ENCODE results near the gene PACS2.

Gene PACS2

GRCh38 chr14:105314287-105315200 is at the start of gene PACS2:
TSS of gene PACS2 (plus strand) at chr14:105314748. CDS start at chr14:105314919, 171 bp downstream.
- DNase-seq (ENCODE audit: insufficient read length, low spot score) = peak; percentile 97
- FAIRE-seq = no peak
- no peak for TF ChIP-seq CTCF (IDR thresholded peaks at IDR 0.05; ENCODE audit: insufficient read depth, missing control alignments)

- FAIRE-seq (no peak), DNase-seq (ENCODE audit: insufficient read length, low spot score) (no peak)
- no peak for TF ChIP-seq CTCF (IDR thresholded peaks at IDR 0.05; ENCODE audit: insufficient read depth, missing control alignments)
Observed at GRCh38 chr14:105267820-105268548, 46.6 kb upstream of the PACS2 start.

- no peak for DNase-seq (ENCODE audit: insufficient read length, low spot score)
- no peak for TF ChIP-seq CTCF (IDR thresholded peaks at IDR 0.05; ENCODE audit: insufficient read depth, missing control alignments)
- FAIRE-seq = no peak
Observed at GRCh38 chr14:105268736-105269354, 45.7 kb upstream of the PACS2 start.

GRCh38 chr14:105269405-105269804 is 45.1 kb upstream of the PACS2 start:
- DNase-seq (ENCODE audit: insufficient read length, low spot score) (no peak), FAIRE-seq (no peak)

GRCh38 chr14:105271224-105271890 is 43.2 kb upstream of the PACS2 start:
- DNase-seq (ENCODE audit: insufficient read length, low spot score) = no peak
- TF ChIP-seq CTCF (IDR thresholded peaks at IDR 0.05; ENCODE audit: insufficient read depth, missing control alignments) = no peak
- FAIRE-seq = no peak

More at GRCh38 chr14:105269405-105269804, 45.1 kb upstream of the PACS2 start:
- no peak for TF ChIP-seq CTCF (IDR thresholded peaks at IDR 0.05; ENCODE audit: insufficient read depth, missing control alignments)

- TF ChIP-seq CTCF (IDR thresholded peaks at IDR 0.05; ENCODE audit: insufficient read depth, missing control alignments) = no peak
- FAIRE-seq (no peak), DNase-seq (ENCODE audit: insufficient read length, low spot score) (no peak)
Observed at GRCh38 chr14:105272623-105273022, 41.9 kb upstream of the PACS2 start.

Data from D721Med (cell line).